HL-60 (cell line): ENCODE measurements around the gene ERP27.

ENCODE experiments used
- GABPA ChIP-seq: IDR thresholded peaks from 2 replicates; pipeline ENCODE4 v1.6.1; 2012; ENCODE audit warnings: low read depth
- POLR2AphosphoS5 ChIP-seq: IDR thresholded peaks from 2 replicates; pipeline ENCODE4 v1.6.1; 2012; ENCODE audit warnings: low read depth
- TF ChIP-seq, protein P1 (sequence below): IDR thresholded peaks from one replicate; pipeline ENCODE4 v1.5.1; 2011; ENCODE audit warnings: low read length, control low read depth, inconsistent platforms; ENCODE audit not compliant: insufficient read depth
- TF ChIP-seq, protein P2 (sequence below): IDR thresholded peaks from 2 replicates; pipeline ENCODE4 v1.6.1; 2012; ENCODE audit warnings: low read depth; ENCODE audit not compliant: insufficient replicate concordance

DNA sequence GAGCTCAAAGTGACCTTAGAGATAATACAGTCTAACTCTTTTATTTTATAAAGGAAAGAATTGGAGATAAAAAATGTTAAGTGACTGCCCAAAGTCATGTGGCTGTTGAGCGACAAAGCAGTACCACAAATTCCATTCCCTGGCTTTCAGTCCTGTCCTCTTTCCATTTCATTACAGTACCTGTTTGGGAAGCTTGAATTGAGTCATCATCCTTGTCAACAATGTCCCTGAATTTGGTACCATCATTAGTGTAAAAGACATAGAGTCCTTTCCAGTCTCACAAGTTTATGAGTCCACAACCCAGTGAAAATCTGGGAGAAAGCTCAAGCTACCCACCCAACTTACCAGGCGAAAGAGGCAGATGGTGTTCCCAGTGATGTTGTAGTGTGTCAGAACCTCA lies 3.8 kb downstream of the ERP27 start:
- TF ChIP-seq, protein P1, sequence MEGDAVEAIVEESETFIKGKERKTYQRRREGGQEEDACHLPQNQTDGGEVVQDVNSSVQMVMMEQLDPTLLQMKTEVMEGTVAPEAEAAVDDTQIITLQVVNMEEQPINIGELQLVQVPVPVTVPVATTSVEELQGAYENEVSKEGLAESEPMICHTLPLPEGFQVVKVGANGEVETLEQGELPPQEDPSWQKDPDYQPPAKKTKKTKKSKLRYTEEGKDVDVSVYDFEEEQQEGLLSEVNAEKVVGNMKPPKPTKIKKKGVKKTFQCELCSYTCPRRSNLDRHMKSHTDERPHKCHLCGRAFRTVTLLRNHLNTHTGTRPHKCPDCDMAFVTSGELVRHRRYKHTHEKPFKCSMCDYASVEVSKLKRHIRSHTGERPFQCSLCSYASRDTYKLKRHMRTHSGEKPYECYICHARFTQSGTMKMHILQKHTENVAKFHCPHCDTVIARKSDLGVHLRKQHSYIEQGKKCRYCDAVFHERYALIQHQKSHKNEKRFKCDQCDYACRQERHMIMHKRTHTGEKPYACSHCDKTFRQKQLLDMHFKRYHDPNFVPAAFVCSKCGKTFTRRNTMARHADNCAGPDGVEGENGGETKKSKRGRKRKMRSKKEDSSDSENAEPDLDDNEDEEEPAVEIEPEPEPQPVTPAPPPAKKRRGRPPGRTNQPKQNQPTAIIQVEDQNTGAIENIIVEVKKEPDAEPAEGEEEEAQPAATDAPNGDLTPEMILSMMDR = no peak
- TF ChIP-seq POLR2AphosphoS5 = no peak
- TF ChIP-seq GABPA = no peak
- TF ChIP-seq, protein P2, sequence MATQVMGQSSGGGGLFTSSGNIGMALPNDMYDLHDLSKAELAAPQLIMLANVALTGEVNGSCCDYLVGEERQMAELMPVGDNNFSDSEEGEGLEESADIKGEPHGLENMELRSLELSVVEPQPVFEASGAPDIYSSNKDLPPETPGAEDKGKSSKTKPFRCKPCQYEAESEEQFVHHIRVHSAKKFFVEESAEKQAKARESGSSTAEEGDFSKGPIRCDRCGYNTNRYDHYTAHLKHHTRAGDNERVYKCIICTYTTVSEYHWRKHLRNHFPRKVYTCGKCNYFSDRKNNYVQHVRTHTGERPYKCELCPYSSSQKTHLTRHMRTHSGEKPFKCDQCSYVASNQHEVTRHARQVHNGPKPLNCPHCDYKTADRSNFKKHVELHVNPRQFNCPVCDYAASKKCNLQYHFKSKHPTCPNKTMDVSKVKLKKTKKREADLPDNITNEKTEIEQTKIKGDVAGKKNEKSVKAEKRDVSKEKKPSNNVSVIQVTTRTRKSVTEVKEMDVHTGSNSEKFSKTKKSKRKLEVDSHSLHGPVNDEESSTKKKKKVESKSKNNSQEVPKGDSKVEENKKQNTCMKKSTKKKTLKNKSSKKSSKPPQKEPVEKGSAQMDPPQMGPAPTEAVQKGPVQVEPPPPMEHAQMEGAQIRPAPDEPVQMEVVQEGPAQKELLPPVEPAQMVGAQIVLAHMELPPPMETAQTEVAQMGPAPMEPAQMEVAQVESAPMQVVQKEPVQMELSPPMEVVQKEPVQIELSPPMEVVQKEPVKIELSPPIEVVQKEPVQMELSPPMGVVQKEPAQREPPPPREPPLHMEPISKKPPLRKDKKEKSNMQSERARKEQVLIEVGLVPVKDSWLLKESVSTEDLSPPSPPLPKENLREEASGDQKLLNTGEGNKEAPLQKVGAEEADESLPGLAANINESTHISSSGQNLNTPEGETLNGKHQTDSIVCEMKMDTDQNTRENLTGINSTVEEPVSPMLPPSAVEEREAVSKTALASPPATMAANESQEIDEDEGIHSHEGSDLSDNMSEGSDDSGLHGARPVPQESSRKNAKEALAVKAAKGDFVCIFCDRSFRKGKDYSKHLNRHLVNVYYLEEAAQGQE = no peak
